ENCODE measurements around the gene BCR. TPM values are rescaled to one million over a fixed set of nuclear protein-coding genes. Genes with fewer than 3 reads are reported as not detected.
A peak's percentile ranks its signal among the peaks of the same experiment; 100 is the strongest.

Gene BCR
- total RNA-seq, 1 donor from 2014 or later: 78.3 TPM

DNA sequence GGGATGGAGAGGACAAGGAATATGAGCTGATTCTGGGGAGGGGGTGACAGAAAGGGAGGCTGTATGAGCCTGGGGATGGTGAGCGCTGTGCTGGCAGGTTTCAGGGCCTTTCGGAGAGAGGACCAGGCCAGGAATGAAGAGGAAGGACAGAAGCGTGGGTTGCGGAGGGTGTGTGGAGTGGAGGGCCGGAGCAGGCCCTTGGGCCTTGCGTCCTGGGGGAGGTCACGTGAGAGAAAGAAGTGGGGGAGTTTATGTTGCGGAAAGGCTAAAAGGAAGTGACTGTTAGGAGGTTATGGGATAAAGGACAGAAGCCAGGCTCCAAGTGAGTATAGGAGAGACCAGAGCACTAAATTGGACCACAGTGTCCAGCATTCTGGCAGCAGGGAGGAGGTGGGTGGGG is 17.5 kb downstream of the BCR start:
- H3K36me3 ChIP-seq: no peaks in the 10 kb centered on the region
- H3K9me3 ChIP-seq: no peaks in the 10 kb centered on the region
- intact Hi-C loops (cut with DNase I): no loop called here
- DNase-seq: no peak
- ATAC-seq: peak; percentile 52
- peaks cover 21% of the 10 kb centered on the region for H3K4me1 ChIP-seq
- no peaks in the 10 kb centered on the region for H3K27me3 ChIP-seq
- H3K4me3 ChIP-seq: no peak overlapping the region
- TF ChIP-seq, protein P1, sequence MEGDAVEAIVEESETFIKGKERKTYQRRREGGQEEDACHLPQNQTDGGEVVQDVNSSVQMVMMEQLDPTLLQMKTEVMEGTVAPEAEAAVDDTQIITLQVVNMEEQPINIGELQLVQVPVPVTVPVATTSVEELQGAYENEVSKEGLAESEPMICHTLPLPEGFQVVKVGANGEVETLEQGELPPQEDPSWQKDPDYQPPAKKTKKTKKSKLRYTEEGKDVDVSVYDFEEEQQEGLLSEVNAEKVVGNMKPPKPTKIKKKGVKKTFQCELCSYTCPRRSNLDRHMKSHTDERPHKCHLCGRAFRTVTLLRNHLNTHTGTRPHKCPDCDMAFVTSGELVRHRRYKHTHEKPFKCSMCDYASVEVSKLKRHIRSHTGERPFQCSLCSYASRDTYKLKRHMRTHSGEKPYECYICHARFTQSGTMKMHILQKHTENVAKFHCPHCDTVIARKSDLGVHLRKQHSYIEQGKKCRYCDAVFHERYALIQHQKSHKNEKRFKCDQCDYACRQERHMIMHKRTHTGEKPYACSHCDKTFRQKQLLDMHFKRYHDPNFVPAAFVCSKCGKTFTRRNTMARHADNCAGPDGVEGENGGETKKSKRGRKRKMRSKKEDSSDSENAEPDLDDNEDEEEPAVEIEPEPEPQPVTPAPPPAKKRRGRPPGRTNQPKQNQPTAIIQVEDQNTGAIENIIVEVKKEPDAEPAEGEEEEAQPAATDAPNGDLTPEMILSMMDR (IDR thresholded peaks at IDR 0.05): no peak
- H3K27ac ChIP-seq: no peak overlapping the region

DNA sequence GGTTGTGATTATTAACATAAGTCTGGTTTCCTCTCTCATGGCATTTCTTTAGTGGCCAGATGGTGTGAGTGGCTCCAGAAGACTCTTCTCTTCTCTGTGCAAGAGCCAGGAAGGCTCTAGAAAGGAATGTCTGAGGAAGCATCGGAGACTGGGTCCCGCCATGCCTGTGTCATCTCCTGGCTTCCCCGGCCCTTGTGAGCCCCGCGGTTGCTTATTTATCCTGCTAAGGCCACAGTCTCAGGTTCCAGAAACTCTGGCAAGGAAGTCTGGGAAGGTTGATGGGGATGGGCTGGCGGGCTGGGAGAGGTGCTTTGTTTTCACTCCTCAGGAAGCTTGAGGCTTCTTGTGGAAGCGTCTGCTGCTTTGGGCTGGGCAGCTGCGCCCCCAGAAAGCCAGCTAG is 18.9 kb downstream of the BCR start:
- intact Hi-C loops (cut with DNase I): no loop called here
- Histone ChIP-seq H3K27ac (no peak overlapping the region), H3K4me3 (no peak overlapping the region), H3K9me3 (no peaks in the 10 kb centered on the region), H3K27me3 (no peaks in the 10 kb centered on the region), H3K36me3 (no peaks in the 10 kb centered on the region), H3K4me1 (peaks cover 7% of the 10 kb centered on the region)
- DNase-seq (no peak), ATAC-seq (no peak)
- TF ChIP-seq, protein P1 (IDR thresholded peaks at IDR 0.05): no peak

DNA sequence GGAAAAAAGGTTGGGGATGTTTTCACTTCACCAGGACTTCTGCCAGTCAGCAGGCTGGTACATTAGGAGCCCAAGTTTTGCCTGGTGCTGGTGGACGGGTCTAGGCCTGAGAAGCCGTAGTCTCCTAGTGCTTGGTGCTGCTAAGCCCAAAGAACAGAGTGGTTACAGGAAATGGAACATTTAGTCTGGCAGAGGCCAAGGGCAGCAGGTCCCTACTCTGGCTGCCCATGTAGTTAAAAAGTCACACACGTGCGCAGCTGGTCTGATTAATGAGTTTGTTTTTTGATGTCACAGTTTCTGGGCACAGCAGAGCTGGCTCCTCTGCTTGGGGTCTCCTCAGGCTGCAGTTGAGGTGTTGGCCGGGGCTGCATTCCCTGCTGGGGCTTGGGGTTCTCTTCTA is 20.6 kb downstream of the BCR start:
- intact Hi-C loops (cut with DNase I): no loop called here
- Histone ChIP-seq H3K36me3 (no peaks in the 10 kb centered on the region), H3K4me1 (peaks cover 15% of the 10 kb centered on the region), H3K27ac (no peak overlapping the region), H3K9me3 (no peaks in the 10 kb centered on the region), H3K27me3 (no peaks in the 10 kb centered on the region), H3K4me3 (no peak overlapping the region)
- TF ChIP-seq, protein P1 (IDR thresholded peaks at IDR 0.05): no peak
- ATAC-seq (no peak), DNase-seq (no peak)

DNA sequence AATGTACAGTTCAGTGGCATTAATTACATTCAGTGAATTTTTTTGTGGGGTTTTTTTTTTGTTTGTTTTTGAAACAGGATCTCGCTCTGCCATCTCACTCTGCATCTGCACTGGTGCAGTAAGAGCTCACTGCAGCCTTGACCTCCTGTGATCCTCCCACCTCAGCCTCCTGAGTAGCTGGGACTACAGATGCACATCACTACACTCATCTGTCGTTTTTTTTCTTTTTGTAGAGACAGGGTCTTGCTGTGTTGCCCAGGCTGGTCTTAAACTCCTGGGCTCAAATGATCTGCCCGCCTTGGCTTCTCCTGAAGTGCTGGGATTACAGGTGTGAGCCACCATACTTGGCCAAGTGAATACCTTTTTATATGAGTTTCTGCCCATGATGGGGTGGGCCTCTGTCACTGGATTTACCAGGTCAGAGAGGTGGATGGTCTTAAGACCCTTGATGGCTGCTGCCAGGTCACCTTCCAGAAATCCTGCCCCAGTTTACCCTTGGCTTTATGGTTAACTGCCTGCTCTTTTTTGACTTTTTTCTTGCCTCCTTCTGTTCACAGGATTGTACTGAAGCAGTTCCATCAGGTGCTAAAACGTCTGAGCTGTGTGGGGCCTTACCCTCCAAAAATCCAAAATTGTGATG is 22.6 kb downstream of the BCR start:
- intact Hi-C loops (cut with DNase I): no loop called here
- H3K36me3 ChIP-seq: no peaks in the 10 kb centered on the region
- H3K4me3 ChIP-seq: no peak overlapping the region
- ATAC-seq (no peak), DNase-seq (no peak)
- TF ChIP-seq, protein P1 (IDR thresholded peaks at IDR 0.05): no peak
- no peaks in the 10 kb centered on the region for H3K27me3 ChIP-seq
- peaks cover 15% of the 10 kb centered on the region for H3K4me1 ChIP-seq
- no peaks in the 10 kb centered on the region for H3K9me3 ChIP-seq
- no peak overlapping the region for H3K27ac ChIP-seq

DNA sequence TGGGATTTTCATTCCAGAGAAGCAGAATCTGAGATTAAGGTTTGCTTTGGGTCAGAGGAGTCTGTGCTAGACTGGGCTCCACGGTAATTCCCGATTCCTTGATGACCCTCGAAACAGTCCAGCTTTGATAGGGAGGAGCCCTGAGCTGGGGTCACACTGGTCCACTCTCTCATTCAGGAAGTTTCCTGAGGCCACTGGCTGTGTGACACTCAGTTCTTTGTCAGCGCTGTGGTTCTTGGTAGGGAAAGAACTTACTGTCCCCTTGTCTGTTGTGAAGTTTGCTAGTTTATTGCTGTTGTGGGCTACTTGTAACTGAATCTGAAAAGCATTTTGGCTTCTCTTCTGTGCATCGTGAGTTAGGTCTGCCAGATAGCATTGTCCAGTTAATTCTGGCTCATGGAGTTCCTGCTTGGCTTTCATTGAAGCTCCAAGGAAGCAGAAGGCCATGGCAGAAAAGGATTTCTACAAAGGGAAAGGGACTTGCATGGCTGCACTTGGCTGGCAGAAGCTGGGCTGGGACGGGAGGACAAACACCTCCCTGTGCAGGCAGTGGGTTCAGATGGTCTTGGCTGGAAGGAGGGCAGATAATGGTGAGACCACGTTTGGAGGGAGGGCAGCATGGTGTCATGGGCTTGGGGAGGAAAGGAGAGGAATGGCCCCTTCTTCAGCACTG is 23.3 kb downstream of the BCR start:
- Histone ChIP-seq H3K36me3 (no peaks in the 10 kb centered on the region), H3K4me1 (peaks cover 15% of the 10 kb centered on the region), H3K27me3 (no peaks in the 10 kb centered on the region), H3K9me3 (no peaks in the 10 kb centered on the region), H3K27ac (no peak overlapping the region), H3K4me3 (no peak overlapping the region)
- DNase-seq (no peak), ATAC-seq (no peak)
- intact Hi-C loops (cut with DNase I): no loop called here
- TF ChIP-seq, protein P1 (IDR thresholded peaks at IDR 0.05): no peak

All from upper lobe of right lung (tissue), 1 donor.